Measurements from ENCODE around the gene ABCB6. TPM values are rescaled to one million over a fixed set of nuclear protein-coding genes. Genes with fewer than 3 reads are reported as not detected.
A peak's percentile ranks its signal among the peaks of the same experiment; 100 is the strongest.

Gene ABCB6
- total RNA-seq, 1 donor from 2014 or later = 12.5 TPM

GRCh38 chr2:219175486-219175885 is 43.3 kb downstream of the ABCB6 start:
- Mint-ChIP-seq H3K9me3 (ENCODE audit: unreplicated experiment) (peaks cover 1% of the 10 kb centered on the region), H3K27ac (ENCODE audit: unreplicated experiment) (no peak overlapping the region), H3K27me3 (ENCODE audit: low read depth, unreplicated experiment) (no peaks in the 10 kb centered on the region), H3K36me3 (ENCODE audit: low read depth, unreplicated experiment) (peaks cover 18% of the 10 kb centered on the region), H3K4me3 (ENCODE audit: unreplicated experiment) (peak overlapping the region; percentile 86), H3K4me1 (ENCODE audit: low read depth, unreplicated experiment) (peaks cover 21% of the 10 kb centered on the region)
- H4K20me1 ChIP-seq (ENCODE audit: insufficient read depth, low read length) = peaks cover 35% of the 10 kb centered on the region
- H3K9me3 ChIP-seq (ENCODE audit: insufficient read depth, low read depth, low read length) = no peaks in the 10 kb centered on the region
- H3K4me3 ChIP-seq (ENCODE audit: insufficient read depth, low read depth, low read length) = peak overlapping the region; percentile 71
- no peak overlapping the region for H2AFZ ChIP-seq (ENCODE audit: low read depth, low read length)
- H3K27ac ChIP-seq (ENCODE audit: low read depth, low read length) = no peak overlapping the region
- peaks cover 4% of the 10 kb centered on the region for H3K36me3 ChIP-seq (ENCODE audit: insufficient read depth, low read length)
- no peak for DNase-seq (ENCODE audit: low read depth)
- no peak for FAIRE-seq
- peaks cover 36% of the 10 kb centered on the region for H3K79me2 ChIP-seq (ENCODE audit: insufficient read depth, low read length)
- peak overlapping the region; percentile 96 for H3K4me2 ChIP-seq (ENCODE audit: low read length)
- TF ChIP-seq CTCF (IDR thresholded peaks at IDR 0.05; ENCODE audit: insufficient read depth, low read depth, low read length) = no peak
- TF ChIP-seq EZH2 (IDR thresholded peaks at IDR 0.05; ENCODE audit: insufficient read depth, low read length) = no peak
- peaks cover 26% of the 10 kb centered on the region for H3K4me1 ChIP-seq (ENCODE audit: insufficient read depth, low read length)
- H3K9ac ChIP-seq (ENCODE audit: low read length) = peak overlapping the region; percentile 87
- H3K27me3 ChIP-seq (ENCODE audit: insufficient read depth, low read length) = no peaks in the 10 kb centered on the region

- H3K4me1 ChIP-seq (ENCODE audit: insufficient read depth, low read length) = peaks cover 26% of the 10 kb centered on the region
- H3K4me3 ChIP-seq (ENCODE audit: insufficient read depth, low read depth, low read length) = no peak overlapping the region
- peaks cover 4% of the 10 kb centered on the region for H3K36me3 ChIP-seq (ENCODE audit: insufficient read depth, low read length)
- H3K9me3 ChIP-seq (ENCODE audit: insufficient read depth, low read depth, low read length) = no peaks in the 10 kb centered on the region
- H3K79me2 ChIP-seq (ENCODE audit: insufficient read depth, low read length) = peaks cover 29% of the 10 kb centered on the region
- H3K27ac Mint-ChIP-seq (ENCODE audit: unreplicated experiment) = no peak overlapping the region
- H3K4me1 Mint-ChIP-seq (ENCODE audit: low read depth, unreplicated experiment) = peaks cover 21% of the 10 kb centered on the region
- no peak overlapping the region for H2AFZ ChIP-seq (ENCODE audit: low read depth, low read length)
- peaks cover 18% of the 10 kb centered on the region for H3K36me3 Mint-ChIP-seq (ENCODE audit: low read depth, unreplicated experiment)
- H3K27ac ChIP-seq (ENCODE audit: low read depth, low read length) = no peak overlapping the region
- H3K27me3 ChIP-seq (ENCODE audit: insufficient read depth, low read length) = no peaks in the 10 kb centered on the region
- TF ChIP-seq EZH2 (IDR thresholded peaks at IDR 0.05; ENCODE audit: insufficient read depth, low read length) = no peak
- no peak for TF ChIP-seq CTCF (IDR thresholded peaks at IDR 0.05; ENCODE audit: insufficient read depth, low read depth, low read length)
- H3K9me3 Mint-ChIP-seq (ENCODE audit: unreplicated experiment) = peaks cover 1% of the 10 kb centered on the region
- H3K4me2 ChIP-seq (ENCODE audit: low read length) = no peak overlapping the region
- H3K4me3 Mint-ChIP-seq (ENCODE audit: unreplicated experiment) = peak overlapping the region; percentile 66
- H3K27me3 Mint-ChIP-seq (ENCODE audit: low read depth, unreplicated experiment) = no peaks in the 10 kb centered on the region
- H3K9ac ChIP-seq (ENCODE audit: low read length) = no peak overlapping the region
- peaks cover 28% of the 10 kb centered on the region for H4K20me1 ChIP-seq (ENCODE audit: insufficient read depth, low read length)
- DNase-seq (ENCODE audit: low read depth) = no peak
- FAIRE-seq = no peak
Measured at GRCh38 chr2:219174801-219175200, 44.0 kb downstream of the ABCB6 start.

GRCh38 chr2:219174146-219174545 is 44.6 kb downstream of the ABCB6 start:
- Histone ChIP-seq H3K4me2 (ENCODE audit: low read length) (no peak overlapping the region), H3K79me2 (ENCODE audit: insufficient read depth, low read length) (peaks cover 23% of the 10 kb centered on the region), H3K27me3 (ENCODE audit: insufficient read depth, low read length) (no peaks in the 10 kb centered on the region), H4K20me1 (ENCODE audit: insufficient read depth, low read length) (peaks cover 27% of the 10 kb centered on the region), H2AFZ (ENCODE audit: low read depth, low read length) (no peak overlapping the region), H3K4me1 (ENCODE audit: insufficient read depth, low read length) (peaks cover 23% of the 10 kb centered on the region), H3K4me3 (ENCODE audit: insufficient read depth, low read depth, low read length) (no peak overlapping the region), H3K9ac (ENCODE audit: low read length) (no peak overlapping the region), H3K36me3 (ENCODE audit: insufficient read depth, low read length) (peaks cover 4% of the 10 kb centered on the region), H3K9me3 (ENCODE audit: insufficient read depth, low read depth, low read length) (no peaks in the 10 kb centered on the region), H3K27ac (ENCODE audit: low read depth, low read length) (no peak overlapping the region)
- Mint-ChIP-seq H3K27ac (ENCODE audit: unreplicated experiment) (no peak overlapping the region), H3K36me3 (ENCODE audit: low read depth, unreplicated experiment) (peaks cover 18% of the 10 kb centered on the region), H3K4me3 (ENCODE audit: unreplicated experiment) (peak overlapping the region; percentile 66), H3K9me3 (ENCODE audit: unreplicated experiment) (peaks cover under 1% of the 10 kb centered on the region), H3K27me3 (ENCODE audit: low read depth, unreplicated experiment) (no peaks in the 10 kb centered on the region), H3K4me1 (ENCODE audit: low read depth, unreplicated experiment) (peaks cover 19% of the 10 kb centered on the region)
- DNase-seq (ENCODE audit: low read depth) (no peak), FAIRE-seq (no peak)
- TF ChIP-seq CTCF (IDR thresholded peaks at IDR 0.05; ENCODE audit: insufficient read depth, low read depth, low read length) (no peak), EZH2 (IDR thresholded peaks at IDR 0.05; ENCODE audit: insufficient read depth, low read length) (no peak)
